ENCODE measurements around the gene POGZ. TPM values are rescaled to one million over a fixed set of nuclear protein-coding genes. Genes with fewer than 3 reads are reported as not detected.

POGZ gene
- total RNA-seq, 4 donors from 2014 or later, result 34.3 to 191 (median 62.8) TPM

DNA sequence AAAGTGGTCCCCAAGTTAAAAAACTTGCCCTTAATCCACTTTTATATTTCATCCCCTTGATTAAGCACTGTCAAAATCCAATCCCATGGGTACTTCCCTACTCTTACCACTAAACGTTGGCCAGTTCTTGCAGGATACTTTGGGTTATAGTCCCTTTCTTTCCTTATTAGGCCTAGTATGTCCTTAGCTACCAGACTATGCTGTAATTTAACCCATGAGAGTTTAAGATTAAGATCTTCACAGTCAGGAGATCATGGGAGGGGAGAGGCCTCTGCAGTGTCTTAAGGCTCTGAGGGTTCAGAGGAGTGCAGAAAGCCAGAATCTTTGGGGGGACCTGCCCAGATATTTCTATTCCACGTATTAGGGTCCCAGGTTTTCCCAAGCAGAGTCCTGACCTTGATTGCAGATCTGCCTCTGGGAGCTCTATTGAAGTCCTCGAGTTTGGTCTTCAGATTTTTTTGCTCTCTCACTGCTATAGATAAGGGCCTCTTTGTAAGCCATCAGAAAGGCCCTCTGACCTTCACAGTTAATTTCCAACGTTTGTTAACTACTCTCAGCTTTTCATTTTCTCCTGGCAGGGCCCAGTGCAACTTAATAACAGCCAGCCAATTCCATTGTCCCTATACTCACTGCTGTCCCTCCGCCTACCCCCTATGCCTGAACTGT lies 42.9 kb upstream of the POGZ start:
- no peaks in the 10 kb centered on the region for H3K4me1 ChIP-seq
- no peak for DNase-seq
- no peak overlapping the region for H3K4me3 ChIP-seq
- TF ChIP-seq, protein P1, sequence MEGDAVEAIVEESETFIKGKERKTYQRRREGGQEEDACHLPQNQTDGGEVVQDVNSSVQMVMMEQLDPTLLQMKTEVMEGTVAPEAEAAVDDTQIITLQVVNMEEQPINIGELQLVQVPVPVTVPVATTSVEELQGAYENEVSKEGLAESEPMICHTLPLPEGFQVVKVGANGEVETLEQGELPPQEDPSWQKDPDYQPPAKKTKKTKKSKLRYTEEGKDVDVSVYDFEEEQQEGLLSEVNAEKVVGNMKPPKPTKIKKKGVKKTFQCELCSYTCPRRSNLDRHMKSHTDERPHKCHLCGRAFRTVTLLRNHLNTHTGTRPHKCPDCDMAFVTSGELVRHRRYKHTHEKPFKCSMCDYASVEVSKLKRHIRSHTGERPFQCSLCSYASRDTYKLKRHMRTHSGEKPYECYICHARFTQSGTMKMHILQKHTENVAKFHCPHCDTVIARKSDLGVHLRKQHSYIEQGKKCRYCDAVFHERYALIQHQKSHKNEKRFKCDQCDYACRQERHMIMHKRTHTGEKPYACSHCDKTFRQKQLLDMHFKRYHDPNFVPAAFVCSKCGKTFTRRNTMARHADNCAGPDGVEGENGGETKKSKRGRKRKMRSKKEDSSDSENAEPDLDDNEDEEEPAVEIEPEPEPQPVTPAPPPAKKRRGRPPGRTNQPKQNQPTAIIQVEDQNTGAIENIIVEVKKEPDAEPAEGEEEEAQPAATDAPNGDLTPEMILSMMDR (IDR thresholded peaks at IDR 0.05), result no peak
- no peak for TF ChIP-seq POLR2A (IDR thresholded peaks at IDR 0.05)
- intact Hi-C loops (cut with DNase I; ENCODE audit: low total_unique reads), result no loop called here
- no peak overlapping the region for H3K27ac ChIP-seq
- H3K36me3 ChIP-seq, result no peaks in the 10 kb centered on the region
- H3K27me3 ChIP-seq, result no peaks in the 10 kb centered on the region
- no peaks in the 10 kb centered on the region for H3K9me3 ChIP-seq

DNA sequence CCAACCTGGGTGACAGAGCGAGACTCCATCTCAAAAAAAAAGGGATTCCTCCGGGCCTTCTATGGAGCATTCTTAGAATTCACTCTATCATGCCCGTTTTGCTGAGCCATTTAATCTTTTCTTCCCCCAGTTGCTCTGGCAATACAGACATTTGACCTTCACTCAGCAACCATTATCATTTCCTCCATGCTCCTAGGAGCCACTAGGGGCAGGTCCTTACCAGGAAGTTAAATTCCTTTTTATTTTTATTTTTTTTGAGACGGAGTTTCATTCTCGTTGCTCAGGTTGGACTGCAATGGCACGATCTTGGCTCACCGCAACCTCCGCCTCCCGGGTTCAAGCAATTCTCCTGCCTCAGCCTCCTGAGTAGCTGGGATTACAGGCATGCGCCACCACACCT lies 42.2 kb upstream of the POGZ start:
- no peak for DNase-seq
- TF ChIP-seq, protein P1 (IDR thresholded peaks at IDR 0.05), result no peak
- no peak for TF ChIP-seq POLR2A (IDR thresholded peaks at IDR 0.05)
- Histone ChIP-seq H3K4me1 (no peaks in the 10 kb centered on the region), H3K9me3 (no peaks in the 10 kb centered on the region), H3K36me3 (no peaks in the 10 kb centered on the region), H3K27ac (no peak overlapping the region), H3K27me3 (no peaks in the 10 kb centered on the region), H3K4me3 (no peak overlapping the region)
- intact Hi-C loops (cut with DNase I; ENCODE audit: low total_unique reads), result no loop called here

DNA sequence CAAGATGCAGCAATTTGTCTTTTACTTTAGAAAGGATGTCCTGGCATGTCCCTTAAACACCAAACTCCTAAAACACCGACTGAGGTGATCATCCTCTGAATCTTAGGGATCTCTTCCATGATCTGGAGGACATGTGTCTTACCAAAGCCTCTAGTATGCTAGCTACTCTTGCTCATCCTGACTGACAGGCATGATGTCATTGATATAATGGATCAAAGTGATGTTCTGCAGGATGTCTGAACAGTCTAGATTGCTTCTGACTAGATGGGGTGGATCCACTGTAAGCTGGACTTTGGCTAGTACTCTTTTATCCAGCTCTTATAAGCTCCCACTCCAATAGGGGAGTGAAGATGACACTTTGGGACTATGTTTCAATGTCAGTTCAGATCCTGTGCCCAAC lies 40.6 kb upstream of the POGZ start:
- Histone ChIP-seq H3K4me1 (no peaks in the 10 kb centered on the region), H3K9me3 (no peaks in the 10 kb centered on the region), H3K4me3 (no peak overlapping the region), H3K27ac (no peak overlapping the region), H3K36me3 (no peaks in the 10 kb centered on the region), H3K27me3 (no peaks in the 10 kb centered on the region)
- TF ChIP-seq, protein P1 (IDR thresholded peaks at IDR 0.05), result no peak
- TF ChIP-seq POLR2A (IDR thresholded peaks at IDR 0.05), result no peak
- no peak for DNase-seq
- intact Hi-C loops (cut with DNase I; ENCODE audit: low total_unique reads), result no loop called here

DNA sequence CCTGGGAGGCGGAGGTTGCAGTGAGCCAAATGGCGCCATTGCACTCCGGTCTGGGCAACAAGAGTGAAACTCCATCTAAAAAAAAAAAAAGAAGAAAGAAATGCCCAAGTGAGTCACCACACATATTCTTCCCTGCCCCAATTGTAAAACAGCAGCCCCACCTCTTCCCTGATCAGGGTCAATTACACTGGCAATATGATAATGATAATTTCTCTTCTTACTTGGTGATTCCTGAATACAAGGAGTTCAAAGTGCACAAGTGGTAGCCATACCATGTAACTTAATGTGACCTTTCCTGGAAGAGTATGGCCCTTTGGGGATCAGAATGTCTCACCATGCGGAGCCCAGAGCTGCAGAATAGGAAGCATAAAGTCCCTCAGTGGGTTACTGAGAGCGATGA lies 40.1 kb upstream of the POGZ start:
- no peaks in the 10 kb centered on the region for H3K27me3 ChIP-seq
- H3K9me3 ChIP-seq, result no peaks in the 10 kb centered on the region
- intact Hi-C loops (cut with DNase I; ENCODE audit: low total_unique reads), result no loop called here
- no peaks in the 10 kb centered on the region for H3K4me1 ChIP-seq
- no peak overlapping the region for H3K27ac ChIP-seq
- no peak overlapping the region for H3K4me3 ChIP-seq
- TF ChIP-seq, protein P1 (IDR thresholded peaks at IDR 0.05), result no peak
- no peak for DNase-seq
- no peaks in the 10 kb centered on the region for H3K36me3 ChIP-seq

DNA sequence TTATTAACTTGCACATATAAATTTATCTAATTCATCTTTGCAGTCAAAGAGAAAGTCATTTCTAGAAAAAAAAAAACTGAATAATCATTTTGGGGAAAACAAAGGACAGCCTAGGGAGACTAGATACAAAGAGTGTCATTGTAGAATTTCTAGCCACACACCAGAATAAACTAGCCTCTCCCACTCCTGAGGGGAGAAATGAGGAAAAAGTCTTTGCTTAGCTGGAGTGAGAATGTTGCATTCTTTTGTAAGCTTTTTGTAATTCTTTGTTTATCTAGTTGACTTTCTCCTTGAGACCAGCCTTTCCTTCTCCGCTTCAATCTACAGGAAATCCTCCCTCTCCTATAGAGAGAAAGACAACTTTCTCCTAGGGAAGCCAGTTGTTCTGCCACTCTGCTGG lies 36.0 kb upstream of the POGZ start:
- no peak overlapping the region for H3K27ac ChIP-seq
- H3K4me3 ChIP-seq, result no peak overlapping the region
- intact Hi-C loops (cut with DNase I; ENCODE audit: low total_unique reads), result no loop called here
- H3K36me3 ChIP-seq, result no peaks in the 10 kb centered on the region
- H3K4me1 ChIP-seq, result no peaks in the 10 kb centered on the region
- no peak for TF ChIP-seq POLR2A (IDR thresholded peaks at IDR 0.05)
- TF ChIP-seq, protein P1 (IDR thresholded peaks at IDR 0.05), result no peak
- no peak for DNase-seq
- no peaks in the 10 kb centered on the region for H3K9me3 ChIP-seq
- no peaks in the 10 kb centered on the region for H3K27me3 ChIP-seq
